ENCODE data around the gene TNS3.
A peak's percentile ranks its signal among the peaks of the same experiment; 100 is the strongest.
"Not testable (repeated sequence)": the region's sequence is repeated elsewhere in the genome, so short reads cannot be mapped to it uniquely, and the experiment has no call there.

TNS3 gene

DNA sequence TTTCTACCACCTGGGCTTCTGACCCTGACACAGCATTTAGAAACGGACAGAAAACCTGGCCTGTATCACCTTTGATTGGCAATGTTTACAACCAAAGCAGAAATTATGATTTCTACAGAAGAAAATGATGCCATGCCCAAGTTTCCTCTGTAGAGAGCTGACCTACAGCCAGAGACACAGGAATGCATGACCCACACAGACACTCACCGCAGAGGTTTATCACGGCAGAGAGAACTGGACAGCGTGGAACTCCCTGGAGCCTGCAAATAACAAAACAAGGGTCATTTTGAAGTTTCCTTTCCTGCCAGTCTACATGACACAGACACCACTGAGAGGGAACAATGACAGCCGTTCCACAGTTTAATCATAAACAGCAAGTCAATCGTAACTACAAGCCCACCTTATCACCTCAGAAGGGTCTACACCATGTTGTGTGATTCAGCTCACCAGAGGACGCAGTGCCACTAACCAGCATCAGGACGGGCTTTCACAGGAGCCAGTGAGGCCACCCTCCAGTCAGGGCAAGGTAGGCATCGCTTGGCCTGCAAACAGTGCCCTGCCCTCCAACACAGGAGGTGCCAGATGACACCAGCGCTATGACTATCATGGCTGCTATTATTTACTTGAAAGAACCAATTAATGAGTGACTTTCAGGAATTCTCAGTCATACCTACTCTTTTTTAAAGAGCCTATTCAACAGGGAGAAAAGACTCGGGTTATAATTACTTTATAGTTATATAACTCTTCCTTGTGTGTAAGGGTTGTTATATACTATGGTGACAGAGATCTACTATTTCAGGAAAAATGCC is 139.9 kb downstream of the TNS3 start:
- Histone ChIP-seq H3K4me1 (peaks cover 0 to 83% (median 7%) of the 10 kb centered on the region in 10 experiments; a peak in 11 of 20 replicates), H4K20me1 (peaks cover 0 to 100% (median 22%) of the 10 kb centered on the region in 11 experiments; a peak in 15 of 22 replicates), H3K4me2 (peak overlapping the region in 2 of 11 experiments; percentile 19 to 59; a peak in 3 of 22 replicates), H3K27ac (no peak overlapping the region), H3K27me3 (no peaks in the 10 kb centered on the region), H3K9ac (0 out of 22 replicates have a peak overlapping the region, but pooled peaks of 1 of the 11 experiments have one; percentile 10), H3K4me3 (no peak overlapping the region), H3K9me3 (replicated peaks in 1 of 11) (no peaks in the 10 kb centered on the region), H3K36me3 (peaks cover 10 to 95% (median 25%) of the 10 kb centered on the region in 11 experiments; a peak in 21 of 22 replicates)
- TF ChIP-seq Cebpa-rat (IDR thresholded peaks at IDR 0.05): no peak

GRCh38 chr7:47441048-47441447 is 140.9 kb downstream of the TNS3 start:
- not testable (repeated sequence) for H3K27ac ChIP-seq, H3K4me2 ChIP-seq

GRCh38 chr7:47440320-47440719 is 141.6 kb downstream of the TNS3 start:
- Histone ChIP-seq H4K20me1 (peaks cover 0 to 100% (median 22%) of the 10 kb centered on the region in 11 experiments; a peak in 15 of 22 replicates), H3K4me2 (no peak overlapping the region), H3K9ac (peak overlapping the region in 2 of 11 experiments; percentile 31 to 52; a peak in 2 of 22 replicates), H3K27me3 (no peaks in the 10 kb centered on the region), H3K27ac (peak overlapping the region in 1 of 11 experiments; percentile 9; a peak in 1 of 22 replicates), H3K36me3 (peaks cover 10 to 97% (median 30%) of the 10 kb centered on the region in 11 experiments; a peak in 21 of 22 replicates), H3K4me1 (peaks cover 0 to 80% (median 6%) of the 10 kb centered on the region in 10 experiments; a peak in 11 of 20 replicates), H3K9me3 (replicated peaks in 1 of 11) (no peaks in the 10 kb centered on the region), H3K4me3 (no peak overlapping the region)
- TF ChIP-seq Cebpa-rat (IDR thresholded peaks at IDR 0.05): no peak

More at GRCh38 chr7:47441048-47441447, 140.9 kb downstream of the TNS3 start:
- peaks cover 0 to 83% (median 7%) of the 10 kb centered on the region in 10 experiments; a peak in 11 of 20 replicates for H3K4me1 ChIP-seq
- not testable (repeated sequence) for H3K4me3 ChIP-seq; H3K27me3 ChIP-seq; H3K9me3 ChIP-seq (replicated peaks in 1 of 11)
- H4K20me1 ChIP-seq: peaks cover 0 to 100% (median 22%) of the 10 kb centered on the region in 11 experiments; a peak in 15 of 22 replicates
- H3K9ac ChIP-seq: 0 out of 22 replicates have a peak overlapping the region, but pooled peaks of 1 of the 11 experiments have one; percentile 9
- peaks cover 10 to 95% (median 29%) of the 10 kb centered on the region in 11 experiments; a peak in 21 of 22 replicates for H3K36me3 ChIP-seq

DNA sequence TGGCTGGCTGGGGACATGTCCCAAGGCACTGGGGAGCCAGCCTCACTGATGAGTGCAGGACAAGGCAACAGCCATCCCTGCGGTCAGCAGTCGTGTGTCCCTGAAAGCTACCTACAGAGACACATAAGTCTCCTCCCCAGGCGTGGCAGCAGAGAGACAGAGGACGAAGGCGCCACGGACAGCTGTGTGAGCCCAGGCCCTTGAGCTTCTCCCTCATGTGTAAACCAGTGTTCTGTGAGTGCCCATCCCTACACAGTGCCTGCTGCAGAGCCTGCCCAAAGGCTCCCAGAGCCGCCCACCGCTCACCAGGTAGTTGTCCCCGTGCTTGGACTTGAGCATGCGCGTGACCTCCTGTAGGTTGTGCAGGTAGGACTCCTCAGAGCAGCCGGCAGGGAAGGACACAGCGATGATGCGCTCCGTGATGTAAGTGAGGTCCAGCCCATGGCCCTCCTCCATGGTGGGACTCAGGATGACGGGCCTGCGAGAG is 142.7 kb downstream of the TNS3 start:
- H3K9me3 ChIP-seq (replicated peaks in 1 of 11): no peaks in the 10 kb centered on the region
- peaks cover 0 to 80% (median 0%) of the 10 kb centered on the region in 10 experiments; a peak in 7 of 20 replicates for H3K4me1 ChIP-seq
- peaks cover 0 to 100% (median 22%) of the 10 kb centered on the region in 11 experiments; a peak in 14 of 22 replicates for H4K20me1 ChIP-seq
- 0 out of 22 replicates have a peak overlapping the region, but pooled peaks of 2 of the 11 experiments have one; percentile 26 to 31 for H3K9ac ChIP-seq
- peaks cover 10 to 99% (median 41%) of the 10 kb centered on the region in 11 experiments; a peak in 21 of 22 replicates for H3K36me3 ChIP-seq
- no peak for TF ChIP-seq Cebpa-rat (IDR thresholded peaks at IDR 0.05)
- no peaks in the 10 kb centered on the region for H3K27me3 ChIP-seq
- 0 out of 22 replicates have a peak overlapping the region, but pooled peaks of 1 of the 11 experiments have one; percentile 24 for H3K4me2 ChIP-seq
- H3K4me3 ChIP-seq: no peak overlapping the region
- H3K27ac ChIP-seq: 0 out of 22 replicates have a peak overlapping the region, but pooled peaks of 3 of the 11 experiments have one; percentile 8 to 20 (median 16)

GRCh38 chr7:47438411-47439029 is 143.4 kb downstream of the TNS3 start:
- Histone ChIP-seq H3K27ac (0 out of 22 replicates have a peak overlapping the region, but pooled peaks of 2 of the 11 experiments have one; percentile 6 to 16), H3K4me2 (peak overlapping the region in 2 of 11 experiments; percentile 8 to 24; a peak in 2 of 22 replicates), H4K20me1 (peaks cover 0 to 100% (median 16%) of the 10 kb centered on the region in 11 experiments; a peak in 12 of 22 replicates), H3K27me3 (no peaks in the 10 kb centered on the region), H3K4me1 (peaks cover 0 to 80% (median 0%) of the 10 kb centered on the region in 10 experiments; a peak in 7 of 20 replicates), H3K9ac (peak overlapping the region in 2 of 11 experiments; percentile 26 to 31; a peak in 1 of 22 replicates), H3K9me3 (replicated peaks in 1 of 11) (no peaks in the 10 kb centered on the region), H3K4me3 (no peak overlapping the region), H3K36me3 (peaks cover 10 to 99% (median 48%) of the 10 kb centered on the region in 11 experiments; a peak in 21 of 22 replicates)
- no peak for TF ChIP-seq Cebpa-rat (IDR thresholded peaks at IDR 0.05)

DNA sequence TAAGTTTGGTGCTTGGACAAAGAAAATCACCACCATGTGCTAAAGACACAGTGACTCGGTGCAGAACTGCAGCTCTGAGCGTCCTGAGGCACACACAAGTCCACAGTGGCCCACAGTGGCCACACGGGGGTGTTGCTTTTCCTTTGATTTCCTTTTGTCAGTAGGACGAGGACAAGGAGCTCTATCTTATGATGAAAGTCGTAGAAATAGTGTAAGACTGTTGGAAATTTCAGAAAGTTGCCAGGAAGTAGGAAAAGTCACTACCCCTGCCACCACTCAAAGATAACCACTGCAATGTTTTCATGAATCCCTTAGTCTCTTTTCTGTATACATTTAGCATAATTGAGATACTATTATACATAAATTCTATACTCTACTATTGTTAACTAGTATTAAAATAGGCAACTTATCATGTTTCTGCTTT is 146.0 kb downstream of the TNS3 start:
- no peak overlapping the region for H3K4me3 ChIP-seq
- no peak overlapping the region for H3K9ac ChIP-seq
- H3K27ac ChIP-seq: no peak overlapping the region
- H4K20me1 ChIP-seq: peaks cover 0 to 100% (median 0%) of the 10 kb centered on the region in 11 experiments; a peak in 9 of 22 replicates
- H3K9me3 ChIP-seq (replicated peaks in 1 of 11): no peaks in the 10 kb centered on the region
- TF ChIP-seq Cebpa-rat (IDR thresholded peaks at IDR 0.05): no peak
- H3K4me2 ChIP-seq: peak overlapping the region in 1 of 11 experiments; percentile 12; a peak in 1 of 22 replicates
- no peaks in the 10 kb centered on the region for H3K27me3 ChIP-seq
- peaks cover 0 to 75% (median 0%) of the 10 kb centered on the region in 10 experiments; a peak in 6 of 20 replicates for H3K4me1 ChIP-seq
- peaks cover 10 to 100% (median 60%) of the 10 kb centered on the region in 11 experiments; a peak in 21 of 22 replicates for H3K36me3 ChIP-seq

GRCh38 chr7:47433564-47433895 is 148.4 kb downstream of the TNS3 start:
- no peak for TF ChIP-seq Cebpa-rat (IDR thresholded peaks at IDR 0.05)
- Histone ChIP-seq H3K4me2 (peak overlapping the region in 3 of 11 experiments; percentile 44 to 48 (median 47); a peak in 6 of 22 replicates), H3K9ac (no peak overlapping the region; a peak in 1 of 22 replicates), H3K36me3 (peaks cover 6 to 100% (median 44%) of the 10 kb centered on the region in 11 experiments; a peak in 20 of 22 replicates), H3K4me3 (no peak overlapping the region), H3K9me3 (replicated peaks in 1 of 11) (no peaks in the 10 kb centered on the region), H3K27me3 (no peaks in the 10 kb centered on the region), H3K27ac (no peak overlapping the region), H3K4me1 (peaks cover 0 to 56% (median 0%) of the 10 kb centered on the region in 10 experiments; a peak in 6 of 20 replicates), H4K20me1 (peaks cover 0 to 100% (median 3%) of the 10 kb centered on the region in 11 experiments; a peak in 10 of 22 replicates)
